ENCODE measurements around the gene KLHL3. TPM values are rescaled to one million over a fixed set of nuclear protein-coding genes. Genes with fewer than 3 reads are reported as not detected.

Gene KLHL3
- total RNA-seq, 1 experiment from 2014 or later, result 15.7 TPM

GRCh38 chr5:137782984-137783536 is 47.2 kb upstream of the KLHL3 start:
- H3K27ac Mint-ChIP-seq, result no peak overlapping the region
- ATAC-seq, result no peak
- no peaks in the 10 kb centered on the region for H3K4me1 Mint-ChIP-seq
- TF ChIP-seq ATF2 (CRISPR knock-in tag; IDR thresholded peaks at IDR 0.05; ENCODE audit: borderline replicate concordance, low read depth) (no peak), E2F1 (CRISPR knock-in tag; IDR thresholded peaks at IDR 0.05) (no peak), NR2C2 (CRISPR knock-in tag; IDR thresholded peaks at IDR 0.05) (no peak), ESRRA (CRISPR knock-in tag; IDR thresholded peaks at IDR 0.05; ENCODE audit: borderline replicate concordance) (no peak), SP1 (CRISPR knock-in tag; conservative IDR thresholded peaks at IDR 0.05) (no peak), NFATC4 (CRISPR knock-in tag; IDR thresholded peaks at IDR 0.05) (no peak), FOXP4 (CRISPR knock-in tag; IDR thresholded peaks at IDR 0.05) (no peak), ZNF219 (CRISPR knock-in tag; IDR thresholded peaks at IDR 0.05; ENCODE audit: borderline replicate concordance) (no peak), CBFB (CRISPR knock-in tag; IDR thresholded peaks at IDR 0.05; ENCODE audit: low read depth) (no peak), CREB1 (CRISPR knock-in tag; IDR thresholded peaks at IDR 0.05) (no peak), HMGXB4 (CRISPR knock-in tag; IDR thresholded peaks at IDR 0.05) (no peak), MLX (CRISPR knock-in tag; IDR thresholded peaks at IDR 0.05) (no peak), AFF4 (CRISPR knock-in tag; IDR thresholded peaks at IDR 0.05; ENCODE audit: borderline replicate concordance) (no peak), TEAD4 (CRISPR knock-in tag; IDR thresholded peaks at IDR 0.05) (no peak), RELA (CRISPR knock-in tag; IDR thresholded peaks at IDR 0.05; ENCODE audit: borderline replicate concordance) (no peak), ARID4B (CRISPR knock-in tag; IDR thresholded peaks at IDR 0.05; ENCODE audit: borderline replicate concordance) (no peak), GRHL2 (CRISPR knock-in tag; IDR thresholded peaks at IDR 0.05; ENCODE audit: insufficient replicate concordance, severe bottlenecking) (no peak)
- DNase-seq (ENCODE audit: low spot score), result no peak
- CTCF ChIA-PET, result no interaction called here
- peaks cover 14% of the 10 kb centered on the region for H3K27me3 Mint-ChIP-seq (ENCODE audit: low read depth)
- no peaks in the 10 kb centered on the region for H3K36me3 Mint-ChIP-seq
- H3K9me3 Mint-ChIP-seq, result peaks cover 8% of the 10 kb centered on the region
- POLR2A ChIA-PET, result no interaction called here
- no peak overlapping the region for H3K4me3 Mint-ChIP-seq
